T-helper 9 cell (primary cell): Measurements from ENCODE around the gene RAB20.
"Not testable (repeated sequence)": the region's sequence is repeated elsewhere in the genome, so short reads cannot be mapped to it uniquely, and the experiment has no call there.

Experiments
- DNase-seq: peaks from one replicate; pipeline ENCODE4 v3.0.0-alpha.2; 2020
- total RNA-seq, 2 donors: gene quantifications; one replicate each; lab custom pipeline; 2026; lab: John Stamatoyannopoulos, UW

Gene RAB20, protein sequence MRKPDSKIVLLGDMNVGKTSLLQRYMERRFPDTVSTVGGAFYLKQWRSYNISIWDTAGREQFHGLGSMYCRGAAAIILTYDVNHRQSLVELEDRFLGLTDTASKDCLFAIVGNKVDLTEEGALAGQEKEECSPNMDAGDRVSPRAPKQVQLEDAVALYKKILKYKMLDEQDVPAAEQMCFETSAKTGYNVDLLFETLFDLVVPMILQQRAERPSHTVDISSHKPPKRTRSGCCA
- total RNA-seq = 2.2 to 3.2 reads per million in 2 donors

DNA sequence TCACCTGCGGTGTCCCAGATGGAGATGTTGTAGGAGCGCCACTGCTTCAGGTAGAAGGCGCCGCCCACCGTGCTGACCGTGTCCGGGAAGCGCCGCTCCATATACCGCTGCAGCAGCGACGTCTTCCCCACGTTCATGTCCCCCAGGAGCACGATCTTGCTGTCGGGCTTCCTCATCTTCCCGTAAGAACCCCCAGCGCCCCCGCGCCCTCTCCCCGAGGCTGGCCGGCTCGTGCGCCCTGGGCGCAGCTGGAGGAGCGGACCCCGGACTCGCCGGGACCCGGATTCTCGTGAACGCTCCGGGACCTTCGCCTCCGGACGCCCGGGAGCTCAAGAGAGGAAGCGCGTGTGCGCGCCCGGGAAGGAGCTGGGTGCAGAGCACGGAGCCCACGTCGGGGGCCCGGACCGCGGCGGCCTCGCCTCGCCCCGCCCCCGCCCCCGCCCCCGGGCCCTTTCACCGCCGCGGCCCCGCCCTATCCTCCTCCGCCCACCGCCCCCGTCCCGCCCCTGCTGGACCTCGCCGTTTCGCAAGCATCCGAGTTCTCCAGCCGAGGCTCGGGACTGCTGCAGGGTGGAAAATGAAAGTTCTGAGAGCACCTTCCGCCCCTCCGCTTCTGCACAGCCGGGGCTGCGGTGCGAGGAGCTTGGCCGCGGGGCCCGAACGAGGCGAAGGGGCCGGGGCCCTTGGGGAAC is at the start of gene RAB20:
Gene RAB20 (minus strand): TSS at position 379 of the 692 bp plus-strand sequence. CDS start 203 bp downstream, at position 176.
- DNase-seq = peak; percentile 50

GRCh38 chr13:110610955-110611595 is 49.6 kb upstream of the RAB20 start:
- DNase-seq = no peak

DNA sequence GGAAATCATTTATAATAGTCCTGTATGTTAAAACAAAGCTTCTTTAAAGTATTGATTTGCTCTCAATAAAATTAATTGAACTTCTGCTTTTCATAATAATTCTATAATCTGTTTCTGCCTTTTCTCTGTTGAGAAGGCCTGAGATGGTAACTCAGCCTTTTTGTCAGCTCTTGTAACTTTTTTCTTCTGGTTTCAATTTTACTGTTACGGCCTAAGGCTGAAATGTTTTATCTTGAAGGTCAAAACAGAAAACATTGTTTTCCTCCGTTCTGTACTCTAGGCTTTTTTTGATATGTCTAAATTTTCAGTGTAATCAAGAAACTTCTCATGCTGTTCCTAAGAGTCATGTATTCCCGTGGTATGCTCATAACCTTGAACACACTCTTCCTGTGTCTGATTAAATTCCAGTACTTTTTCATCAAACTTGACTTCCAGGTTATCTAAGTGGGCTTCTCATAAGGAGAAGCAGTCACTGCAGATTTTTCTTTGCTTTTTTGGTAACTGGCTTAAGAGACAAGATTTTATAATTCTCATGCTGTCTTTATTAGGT is 46.2 kb upstream of the RAB20 start:
- no peak for DNase-seq

DNA sequence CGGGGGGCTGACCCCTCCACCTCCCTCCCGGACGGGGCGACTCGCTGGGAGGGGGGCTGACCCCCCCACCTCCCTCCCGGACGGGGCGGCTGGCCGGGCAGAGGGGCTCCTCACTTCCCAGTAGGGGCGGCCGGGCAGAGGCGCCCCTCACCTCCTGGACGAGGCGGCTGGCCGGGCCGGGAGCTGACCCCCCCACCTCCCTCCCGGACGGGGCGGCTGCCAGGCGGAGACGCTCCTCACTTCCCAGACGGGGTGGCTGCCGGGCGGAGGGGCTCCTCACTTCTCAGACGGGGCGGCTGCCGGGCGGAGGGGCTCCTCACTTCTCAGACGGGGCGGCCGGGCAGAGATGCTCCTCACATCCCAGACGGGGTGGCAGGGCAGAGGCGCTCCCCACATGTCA is 44.8 kb upstream of the RAB20 start:
- DNase-seq = not testable (repeated sequence)

GRCh38 chr13:110605132-110605531 is 43.6 kb upstream of the RAB20 start:
- DNase-seq = no peak

DNA sequence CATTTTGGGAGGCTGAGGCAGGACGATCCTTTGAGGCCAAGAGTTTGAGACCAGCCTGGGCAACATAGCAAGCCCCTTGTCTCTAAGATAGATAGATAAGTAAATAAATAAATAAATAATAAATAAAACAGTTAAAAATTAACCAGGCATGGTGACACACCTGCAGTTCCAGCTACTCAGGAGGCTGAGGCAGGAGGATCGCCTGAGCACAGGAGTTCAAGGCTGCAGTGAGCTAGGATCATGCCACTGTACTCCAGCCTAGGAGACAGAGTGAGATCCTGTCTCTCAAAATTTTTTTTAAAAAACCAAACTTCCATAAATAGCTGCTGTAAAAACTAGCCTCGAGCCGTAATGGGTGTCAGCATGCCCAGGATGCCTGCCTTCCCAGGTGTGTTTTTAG is 39.5 kb upstream of the RAB20 start:
- DNase-seq = no peak

DNA sequence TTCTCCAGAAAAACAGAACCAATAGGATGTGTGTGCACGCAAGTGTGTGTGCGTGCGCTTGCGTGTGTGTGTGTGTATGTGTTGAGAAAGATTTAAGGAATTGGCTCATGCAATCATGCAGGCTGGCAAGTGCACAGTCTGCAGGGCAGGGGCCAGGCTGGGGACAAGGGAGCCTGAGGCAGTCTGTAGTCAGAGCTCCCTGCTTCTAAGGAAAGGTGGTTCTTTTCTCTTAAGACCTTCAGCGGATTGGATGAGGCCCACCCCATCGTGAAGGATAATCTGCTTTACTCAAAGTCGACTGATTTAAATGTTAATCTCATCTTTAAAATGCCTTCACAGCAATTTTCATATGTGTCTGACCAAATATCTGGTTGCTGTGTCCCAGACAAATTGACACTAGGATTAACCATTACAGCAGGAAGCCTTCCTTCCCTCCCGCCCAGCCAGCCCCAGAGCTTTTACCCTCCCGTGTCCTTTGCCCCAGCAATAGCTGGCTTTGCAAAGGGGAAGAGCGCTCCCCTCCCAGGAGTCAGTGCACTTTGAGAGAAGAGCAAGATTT is 38.8 kb upstream of the RAB20 start:
- no peak for DNase-seq

DNA sequence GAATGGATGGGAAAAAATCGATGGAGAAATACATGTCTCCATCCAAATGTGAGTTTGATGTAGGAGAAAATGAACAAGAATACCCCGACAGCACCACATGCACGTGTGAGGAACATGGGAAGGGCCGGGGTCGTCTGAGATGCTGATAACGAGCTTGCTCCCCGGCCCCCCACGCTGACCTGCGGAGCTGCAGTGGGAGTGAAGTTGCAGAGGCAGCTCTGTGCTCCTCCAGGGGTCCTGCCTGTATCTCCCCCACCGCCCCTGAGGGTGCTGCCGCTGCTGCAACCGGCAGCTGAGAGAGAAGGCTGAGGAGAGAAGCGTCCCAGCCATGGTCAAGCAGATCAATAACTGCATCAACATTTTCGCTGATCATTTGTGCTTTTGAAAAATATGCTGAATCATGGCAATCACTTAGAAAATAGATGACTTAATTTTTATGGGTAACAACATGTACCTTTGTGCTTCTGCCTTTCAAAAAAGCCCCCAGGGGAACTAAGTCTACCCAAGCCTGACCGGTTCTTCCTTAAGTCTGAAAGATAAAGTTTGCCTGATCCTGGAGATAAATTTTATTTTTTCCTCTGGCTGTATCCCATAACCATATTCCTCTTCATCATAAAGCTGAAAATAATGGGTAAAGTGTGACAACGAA is 35.6 kb upstream of the RAB20 start:
- DNase-seq = no peak

GRCh38 chr13:110593430-110594130 is 32.1 kb upstream of the RAB20 start:
- no peak for DNase-seq

DNA sequence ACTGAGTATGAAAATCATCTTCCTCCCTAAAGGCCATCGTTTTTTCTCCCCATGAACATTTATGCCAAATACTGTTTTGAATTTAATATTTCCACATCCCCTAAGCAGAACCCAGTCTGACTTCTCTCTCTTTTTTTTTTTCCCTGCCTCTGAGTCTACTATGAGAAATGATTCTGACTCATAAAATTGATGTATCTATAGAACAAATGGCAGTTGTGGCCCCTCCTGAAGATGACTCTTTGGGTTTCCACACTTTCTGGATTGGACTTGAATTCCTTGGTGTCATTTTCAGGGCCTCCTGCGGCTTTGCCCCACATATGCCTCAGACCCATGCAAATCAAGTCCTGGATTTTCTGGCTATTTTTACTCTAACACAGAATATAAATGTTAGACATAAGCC is 31.1 kb upstream of the RAB20 start:
- DNase-seq = no peak

DNA sequence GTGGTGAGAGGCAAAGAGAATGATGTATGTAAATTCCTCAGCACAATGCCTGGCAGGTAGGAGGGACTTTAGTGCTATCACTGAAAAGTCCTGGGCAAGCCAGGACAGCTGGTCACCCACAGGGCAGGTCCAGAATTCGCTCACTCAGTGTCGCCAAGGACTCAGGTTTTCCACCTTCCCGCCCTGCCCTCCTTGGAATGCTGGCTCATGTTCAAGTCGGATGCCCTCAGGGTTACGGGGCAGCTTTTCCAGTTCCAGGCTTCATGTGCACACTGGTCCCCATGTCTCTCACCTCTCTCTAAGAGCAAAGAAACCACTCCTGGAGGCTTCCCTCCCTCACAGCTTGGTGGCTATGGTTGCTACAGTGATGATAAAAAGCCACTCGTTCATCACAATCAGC is 29.1 kb upstream of the RAB20 start:
- DNase-seq = no peak

- no peak for DNase-seq
These were observed 28.4 kb upstream of the RAB20 start for GRCh38 chr13:110589793-110590390.

GRCh38 chr13:110583178-110583865 is 21.8 kb upstream of the RAB20 start:
- no peak for DNase-seq

GRCh38 chr13:110582421-110582954 is 21.0 kb upstream of the RAB20 start:
- DNase-seq = no peak

GRCh38 chr13:110581506-110582185 is 20.1 kb upstream of the RAB20 start:
- no peak for DNase-seq

DNA sequence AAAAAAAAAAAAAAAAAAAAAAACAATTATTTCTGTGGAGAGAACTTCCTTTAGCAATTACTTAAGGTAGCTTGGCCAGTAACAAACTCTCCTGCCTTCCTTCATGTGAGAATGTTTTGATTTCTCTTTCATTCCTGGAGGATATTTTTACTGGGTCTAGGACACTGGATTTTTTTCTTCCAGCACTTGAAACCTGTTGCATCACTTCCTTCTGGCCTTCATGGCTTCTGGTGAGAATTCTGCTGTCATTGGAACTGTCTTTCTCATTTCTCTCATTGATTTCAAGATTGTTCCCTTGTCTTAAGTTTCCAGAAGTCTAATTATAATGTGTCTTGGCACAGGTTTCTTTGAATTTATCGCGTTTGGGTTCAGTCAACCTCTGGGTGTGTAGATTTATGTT is 19.3 kb upstream of the RAB20 start:
- DNase-seq = no peak

DNA sequence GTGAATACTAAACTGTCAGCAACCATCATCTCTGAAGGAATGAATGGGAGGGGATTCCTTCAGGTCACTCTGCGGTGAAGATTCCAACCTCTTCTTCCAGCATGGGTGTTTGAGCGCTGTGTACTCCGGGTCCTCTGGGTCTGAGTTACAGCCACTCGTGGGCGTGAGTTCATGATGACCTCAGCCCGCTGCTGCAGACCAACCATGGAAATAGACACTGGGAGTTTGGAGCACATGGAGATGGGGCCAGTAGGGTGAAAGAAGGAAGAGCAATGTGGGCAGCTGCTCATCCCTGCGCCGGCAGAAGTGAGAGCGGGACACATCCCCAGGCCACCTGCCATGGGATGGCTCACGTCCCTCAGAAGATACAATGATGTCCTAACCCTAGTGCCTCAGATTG is 16.8 kb upstream of the RAB20 start:
- DNase-seq = no peak

DNA sequence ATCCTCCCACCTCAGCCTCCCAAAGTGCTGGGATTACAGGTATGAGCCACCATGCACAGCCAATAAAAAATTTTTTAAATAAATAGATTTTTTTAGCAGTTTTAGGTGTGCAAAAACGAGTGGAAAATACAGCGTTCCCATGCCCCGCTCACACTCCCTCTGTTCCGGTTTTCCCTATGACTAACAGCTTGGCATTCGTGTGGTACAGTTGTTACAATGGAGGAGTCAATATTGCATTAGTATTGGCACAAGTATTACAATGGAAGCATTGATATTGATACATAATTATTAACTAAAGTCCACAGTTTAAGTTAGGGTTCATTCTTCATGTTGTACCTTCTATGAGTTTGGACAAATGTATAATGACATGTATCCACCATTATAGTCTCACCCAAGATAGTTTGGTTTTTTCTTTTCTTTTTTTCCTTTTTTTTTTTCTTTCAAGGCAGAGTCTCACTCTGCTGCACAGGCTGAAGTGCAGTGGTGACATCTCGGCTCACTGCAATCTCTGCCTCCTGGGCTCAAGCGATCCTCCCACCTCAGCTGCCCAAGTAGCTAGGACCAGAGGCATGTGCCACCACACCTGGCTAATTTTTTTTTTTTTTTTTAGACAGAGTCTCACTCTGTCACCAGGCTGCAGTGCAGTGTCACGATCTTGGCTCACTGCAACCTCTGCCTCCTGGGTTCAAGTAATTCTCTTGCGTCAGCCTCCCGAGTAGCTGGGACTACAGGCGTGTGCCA is 15.4 kb upstream of the RAB20 start:
- no peak for DNase-seq

DNA sequence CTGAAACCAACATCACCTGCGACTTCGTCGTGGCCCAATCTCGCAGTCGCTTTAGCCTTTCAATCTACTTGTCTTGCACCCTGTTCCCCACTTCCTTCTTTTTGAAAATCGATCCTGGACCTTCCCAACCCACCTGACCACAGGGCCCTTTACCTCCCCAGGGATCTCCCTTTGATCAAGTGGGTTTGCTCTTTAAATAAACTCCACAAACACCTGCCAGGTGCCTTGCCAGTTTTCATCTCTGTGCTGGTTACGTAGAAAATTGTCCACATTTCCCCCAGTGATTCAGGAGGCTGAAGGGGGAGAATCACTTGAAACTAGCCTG is 14.5 kb upstream of the RAB20 start:
- DNase-seq = no peak
